Medulla oblongata (tissue), 1 donor: ENCODE measurements around the gene PRR30.
"Not testable (repeated sequence)": the region's sequence is repeated elsewhere in the genome, so short reads cannot be mapped to it uniquely, and the experiment has no call there.

Source experiments
- DNase-seq: peaks from one replicate; pipeline ENCODE4 v3.0.0-alpha.2; 2015; ENCODE audit errors: extremely low spot score

The PRR30 gene

DNA sequence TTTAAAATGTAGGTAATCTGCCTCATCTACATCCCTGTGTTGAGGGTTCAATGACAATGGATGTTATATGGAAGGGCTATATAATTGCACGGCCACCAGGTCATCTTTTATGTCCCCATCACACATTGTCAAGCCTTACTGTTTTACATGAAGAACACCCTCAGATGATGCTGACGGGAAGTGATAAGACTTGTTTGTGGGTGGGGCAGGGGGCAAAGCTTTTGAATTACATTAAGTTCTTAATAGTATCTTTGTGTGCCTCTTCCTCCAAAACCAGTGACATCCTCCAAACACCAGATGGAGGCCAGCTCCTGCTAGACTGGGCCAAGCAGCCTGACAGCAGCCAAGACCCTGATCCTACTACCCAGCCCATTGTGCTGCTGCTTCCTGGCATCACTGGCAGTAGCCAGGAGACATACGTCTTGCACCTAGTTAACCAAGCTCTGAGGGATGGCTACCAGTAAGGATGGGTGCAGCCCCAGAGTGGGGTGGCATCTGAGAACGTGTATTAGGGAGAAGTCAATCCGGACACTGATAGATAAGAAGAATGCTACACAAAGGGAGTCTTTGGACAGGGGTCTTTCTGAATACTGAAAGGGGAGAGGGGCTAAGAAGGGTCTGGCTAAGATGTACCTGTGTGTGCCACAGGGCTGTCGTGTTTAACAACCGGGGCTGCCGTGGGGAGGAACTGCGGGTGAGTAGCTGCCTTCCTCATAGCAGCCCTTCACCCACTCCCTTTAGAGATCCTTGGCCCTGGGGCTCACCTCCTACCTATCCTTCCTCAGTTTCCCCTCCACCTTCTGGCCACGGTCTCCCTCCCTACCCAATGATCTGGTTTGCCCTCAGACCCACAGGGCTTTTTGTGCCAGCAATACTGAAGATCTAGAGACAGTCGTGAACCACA lies 10.3 kb downstream of the PRR30 start:
- no peak for DNase-seq

DNA sequence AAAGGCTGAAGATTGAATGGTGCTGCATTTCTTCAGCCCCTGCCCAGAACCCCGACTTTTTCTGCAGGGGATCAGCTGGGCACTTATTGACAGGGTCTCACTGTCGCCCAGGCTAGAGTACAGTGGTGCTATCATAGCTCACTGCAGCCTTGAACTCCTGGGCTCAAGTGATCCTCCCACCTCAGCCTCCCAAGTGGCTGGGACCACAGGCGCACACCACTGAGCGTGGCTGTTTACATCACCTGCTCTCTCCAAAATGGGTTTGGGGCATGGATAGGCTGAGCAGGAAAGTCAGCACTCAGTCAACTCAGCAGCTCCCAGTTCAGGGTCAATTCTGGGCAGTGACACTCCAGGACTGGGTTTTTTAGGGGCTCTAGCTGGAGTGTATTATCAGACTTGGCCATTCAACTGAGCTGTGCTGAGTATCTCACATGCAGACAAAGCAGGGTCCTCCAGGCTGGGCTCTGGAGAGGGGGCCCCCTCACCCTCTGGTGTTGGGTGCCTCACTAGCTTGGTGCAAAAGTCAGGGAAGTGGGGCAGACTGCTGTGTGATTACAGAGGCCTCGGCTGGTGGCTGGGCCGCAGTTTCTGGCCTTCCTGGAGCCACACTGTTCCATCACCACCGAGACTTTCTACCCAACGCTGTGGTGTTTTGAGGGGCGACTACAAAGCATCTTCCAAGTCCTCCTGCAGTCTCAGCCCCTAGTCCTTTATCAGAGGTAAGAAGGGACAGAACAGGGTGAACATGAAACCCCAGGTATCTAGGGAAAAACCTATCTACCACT lies 11.1 kb downstream of the PRR30 start:
- DNase-seq, result no peak

DNA sequence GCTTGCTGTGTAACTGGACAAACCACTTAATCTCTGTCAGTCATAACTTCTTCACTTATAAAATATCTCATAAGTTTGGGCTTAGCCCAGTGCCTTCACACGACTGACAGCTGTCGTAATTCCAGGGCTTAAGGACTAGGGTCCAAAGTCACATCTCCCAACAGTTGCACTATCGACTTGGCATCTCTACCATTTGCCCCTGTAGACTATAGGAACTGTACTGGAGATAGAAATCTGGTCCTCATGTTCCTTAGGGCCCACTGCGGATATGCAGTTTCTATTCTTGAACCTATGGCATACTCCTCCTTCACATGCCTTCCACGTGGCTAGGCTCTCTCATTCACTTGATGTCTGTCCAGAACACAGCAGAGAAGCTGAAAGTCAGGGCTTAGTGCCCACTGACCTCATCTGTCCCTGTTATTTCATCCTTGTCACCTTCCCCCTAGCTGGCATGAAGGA lies 12.9 kb downstream of the PRR30 start:
- peak; percentile 10 for DNase-seq

DNA sequence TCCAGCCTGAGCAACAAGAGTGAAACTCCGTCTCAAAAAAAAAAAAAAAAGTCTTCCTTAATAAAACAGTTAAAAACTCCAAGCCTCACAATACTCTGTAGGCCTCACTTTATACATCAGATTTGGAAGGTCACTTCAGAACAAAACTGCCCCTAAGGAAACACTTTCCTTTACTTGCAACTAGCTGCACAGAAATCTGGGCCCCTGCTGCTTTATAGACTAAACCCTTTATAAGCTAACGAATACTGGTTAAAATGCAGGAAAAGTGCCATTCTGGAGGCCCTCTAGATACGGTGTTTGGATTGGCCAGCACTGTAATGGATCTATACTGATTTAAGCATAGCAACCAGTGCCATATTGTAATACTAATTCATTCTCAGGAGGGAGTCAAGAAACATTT lies 14.1 kb downstream of the PRR30 start:
- DNase-seq, result no peak

DNA sequence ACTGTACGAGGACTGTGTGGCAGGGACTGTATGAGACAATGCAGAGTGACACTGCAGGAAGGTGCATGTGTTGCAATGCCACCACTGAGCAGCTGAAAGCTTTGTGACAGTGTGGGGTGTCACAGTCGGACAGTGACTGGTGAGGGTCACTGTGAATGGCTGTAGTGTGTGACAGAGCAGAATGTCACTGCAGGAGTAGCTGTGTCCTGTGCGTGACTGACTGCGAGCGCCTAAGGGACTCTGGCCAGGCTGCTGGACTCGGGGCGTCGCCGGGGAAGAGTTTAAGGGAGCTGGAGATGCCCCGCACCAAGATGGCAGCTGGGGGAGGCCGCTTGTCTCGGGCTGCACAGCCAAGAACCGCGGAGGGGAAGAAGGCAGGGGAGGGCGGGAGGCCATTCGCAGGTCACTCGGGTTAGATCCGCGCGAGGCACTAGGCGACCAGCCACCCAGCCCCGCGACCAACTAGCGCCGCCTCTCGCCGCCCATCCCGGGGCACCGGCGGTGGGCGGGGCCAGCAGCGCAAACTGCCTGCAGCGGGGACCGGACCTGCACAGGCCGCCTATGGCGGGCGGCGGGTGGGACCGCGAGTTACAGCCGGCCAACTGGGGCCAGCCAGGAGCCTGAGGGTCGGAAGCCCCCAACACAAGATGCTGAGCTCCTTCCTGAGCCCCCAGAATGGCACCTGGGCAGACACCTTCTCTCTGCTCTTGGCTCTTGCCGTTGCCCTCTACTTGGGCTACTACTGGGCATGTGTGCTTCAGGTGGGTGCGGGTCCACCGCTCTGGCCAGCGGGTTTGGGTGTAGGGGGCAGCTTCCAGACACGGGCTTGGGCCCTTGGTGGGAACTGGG lies 15.7 kb downstream of the PRR30 start, which contains the start of gene ABHD1:
TSS of gene ABHD1 (plus strand) at position 514 of the 849 bp plus-strand sequence. CDS start at position 648, 134 bp downstream.
- DNase-seq, result peak; percentile 79

DNA sequence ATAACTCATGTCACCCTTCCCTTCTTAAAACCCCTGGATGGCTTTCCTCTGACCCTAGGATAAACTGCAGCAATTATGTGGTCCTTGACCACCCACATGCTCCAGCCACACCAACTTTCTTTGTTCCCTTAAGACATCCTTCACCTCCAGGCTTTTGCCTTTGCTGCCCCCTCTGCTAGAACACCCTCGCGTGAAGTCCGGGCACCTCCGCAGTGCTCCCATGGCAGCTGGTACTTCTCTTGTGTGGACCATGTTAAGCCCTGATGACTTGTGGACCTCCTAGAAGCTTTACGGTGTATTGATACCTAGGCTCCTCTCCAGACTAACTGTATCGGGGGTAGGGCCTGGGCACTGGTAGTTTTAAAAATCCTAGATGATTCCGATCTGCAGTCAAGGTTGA lies 16.4 kb downstream of the PRR30 start:
- no peak for DNase-seq

DNA sequence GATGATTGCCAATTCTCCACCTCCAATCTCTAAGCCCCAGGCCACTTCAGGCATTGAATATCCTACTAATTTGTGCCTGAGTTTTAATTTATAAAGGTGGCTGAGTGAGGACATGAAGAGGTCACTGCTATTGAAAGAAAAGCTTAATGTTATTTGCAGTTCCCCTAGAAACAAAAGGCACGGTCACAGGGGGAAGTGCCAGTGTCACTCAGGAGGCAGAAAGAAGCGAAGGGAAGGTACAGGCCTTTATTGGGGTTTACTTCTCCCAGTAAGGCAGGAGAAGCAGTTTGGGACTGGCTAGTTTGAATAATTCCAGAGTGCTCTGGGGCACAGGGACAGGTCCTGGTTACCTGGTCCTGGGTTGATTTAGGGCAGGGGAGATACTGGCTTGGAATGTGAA lies 17.3 kb downstream of the PRR30 start:
- DNase-seq, result no peak

DNA sequence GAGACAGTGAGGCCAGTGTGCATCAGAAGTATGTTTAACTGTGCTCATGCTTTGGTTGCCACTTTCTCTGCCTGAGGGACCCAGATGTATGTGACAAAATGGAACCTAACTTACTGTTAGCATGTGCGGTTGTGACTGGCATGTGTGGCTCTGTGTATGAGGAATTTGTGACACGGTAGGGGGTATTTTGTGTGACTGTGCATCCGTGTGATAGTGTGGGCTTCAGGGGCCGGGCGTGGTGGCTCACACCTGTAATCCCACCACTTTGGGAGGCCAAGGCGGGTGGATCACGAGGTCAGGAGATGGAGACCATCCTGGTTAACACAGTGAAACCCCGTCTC lies 19.9 kb downstream of the PRR30 start:
- not testable (repeated sequence) for DNase-seq

DNA sequence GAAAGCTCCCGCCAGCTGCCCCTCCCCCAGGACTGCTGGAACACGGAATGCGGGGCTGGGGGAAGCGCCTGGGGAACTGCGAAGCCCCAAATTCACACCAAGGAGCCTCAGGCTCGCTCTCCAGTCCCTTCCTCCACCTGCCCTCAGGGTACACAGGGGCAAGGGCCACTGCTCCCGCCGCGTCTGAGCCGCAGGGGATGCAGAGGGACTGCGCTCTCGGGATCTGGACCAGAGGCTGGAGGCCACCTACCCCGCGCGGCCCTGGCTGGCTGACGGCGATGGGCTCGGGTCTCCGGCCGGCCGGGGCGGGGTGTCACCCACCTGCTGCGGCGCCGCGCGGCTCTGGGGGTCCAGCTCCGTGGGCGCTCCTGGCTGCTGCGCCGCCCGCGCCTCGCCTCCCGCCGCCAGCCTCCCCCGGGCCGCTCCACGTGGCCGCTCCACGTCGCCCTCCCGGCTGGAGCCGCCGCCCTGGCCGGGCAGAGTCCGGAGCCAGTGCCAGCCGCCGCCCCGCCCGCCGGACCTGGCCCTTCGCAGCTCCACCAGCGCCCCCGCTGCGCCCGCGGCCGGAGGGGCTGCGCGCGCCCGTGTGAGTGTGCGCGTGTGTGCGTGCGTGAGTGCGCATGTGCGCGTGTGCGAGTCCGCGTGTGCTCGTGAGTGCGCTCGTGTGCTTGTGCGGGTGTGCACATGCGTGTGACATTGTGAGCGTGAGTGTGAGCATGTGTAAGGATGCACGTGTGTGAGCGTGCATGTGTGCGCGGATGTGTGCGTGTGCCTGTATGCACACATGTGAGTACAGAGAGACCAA lies 20.5 kb downstream of the PRR30 start, which contains the start of gene CGREF1:
TSS of gene CGREF1 (minus strand) at position 604 of the 805 bp plus-strand sequence. CDS start 14,762 bp downstream, outside the sequence.
- no peak for DNase-seq

DNA sequence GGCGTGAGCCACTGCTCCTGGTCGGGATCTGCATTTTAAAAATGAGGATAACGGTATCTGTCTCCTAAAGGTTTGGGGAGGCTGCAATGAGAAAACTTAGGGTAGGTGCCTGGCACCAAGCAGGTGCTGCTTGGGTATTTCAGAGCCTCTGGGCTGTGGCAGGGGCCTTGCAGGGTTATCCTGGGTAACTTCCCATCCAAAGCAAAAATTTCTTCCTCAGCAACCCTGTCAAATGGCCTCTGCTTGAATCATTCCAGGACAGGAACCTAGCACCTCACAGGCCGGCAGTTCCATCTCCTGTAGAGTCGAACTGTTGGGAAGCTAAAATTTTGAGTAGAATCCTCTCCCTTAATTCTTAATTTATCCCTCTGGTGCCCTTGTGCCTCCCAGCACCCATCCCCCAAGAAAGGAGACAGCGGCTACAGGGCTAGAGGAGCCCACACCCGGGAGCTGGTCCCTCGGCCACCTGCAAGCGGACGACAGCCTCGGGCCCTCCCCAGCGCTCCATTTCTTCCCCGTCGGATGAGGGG lies 21.1 kb downstream of the PRR30 start:
- DNase-seq, result no peak

DNA sequence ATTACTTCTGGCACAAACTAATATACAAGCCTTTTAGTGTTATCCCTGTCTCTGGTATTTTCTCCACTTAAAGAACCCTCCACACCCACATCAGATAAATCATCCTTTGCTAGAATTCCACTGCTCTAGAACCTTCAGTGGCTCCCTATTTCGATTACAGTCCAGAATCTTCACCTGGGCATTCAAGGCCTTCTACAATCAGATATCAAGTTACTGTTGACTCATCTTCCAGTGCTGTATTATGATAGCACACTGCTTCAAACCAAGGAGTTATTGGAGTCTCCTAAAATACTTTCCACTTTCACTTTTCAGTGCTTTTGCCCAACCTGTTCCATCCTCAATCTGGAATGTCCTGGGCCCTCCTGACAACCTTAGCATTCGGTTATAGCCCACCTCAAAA lies 23.7 kb downstream of the PRR30 start:
- no peak for DNase-seq

DNA sequence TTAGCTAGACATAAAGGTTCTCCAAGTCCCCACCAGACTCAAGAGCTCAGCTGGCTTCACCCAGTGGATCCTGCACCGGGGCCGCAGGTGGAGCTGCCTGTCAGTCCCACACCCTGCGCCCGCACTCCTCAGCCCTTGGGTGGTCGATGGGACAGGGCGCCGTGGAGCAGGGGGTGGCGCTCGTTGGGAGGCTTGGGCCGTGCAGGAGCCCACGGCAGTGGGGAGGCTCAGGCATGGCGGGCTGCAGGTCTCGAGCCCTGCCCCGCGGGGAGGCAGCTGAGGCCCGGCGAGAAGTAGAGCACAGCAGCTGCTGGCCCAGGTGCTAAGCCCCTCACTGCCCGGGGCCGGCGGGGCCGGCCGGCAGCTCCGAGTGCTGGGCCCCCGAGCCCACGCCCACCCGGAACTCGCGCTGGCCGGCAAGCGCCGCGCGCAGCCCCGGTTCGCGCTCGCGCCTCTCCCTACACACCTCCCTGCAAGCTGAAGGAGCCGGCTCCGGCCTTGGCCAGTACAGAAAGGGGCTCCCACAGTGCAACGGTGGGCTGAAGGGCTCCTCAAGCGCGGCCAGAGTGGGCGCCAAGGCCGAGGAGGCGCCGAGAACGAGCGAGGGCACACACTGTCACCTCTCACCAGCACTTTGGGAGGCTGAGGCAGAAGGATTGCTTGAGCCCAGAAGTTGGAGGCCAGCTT lies 27.7 kb downstream of the PRR30 start:
- not testable (repeated sequence) for DNase-seq

DNA sequence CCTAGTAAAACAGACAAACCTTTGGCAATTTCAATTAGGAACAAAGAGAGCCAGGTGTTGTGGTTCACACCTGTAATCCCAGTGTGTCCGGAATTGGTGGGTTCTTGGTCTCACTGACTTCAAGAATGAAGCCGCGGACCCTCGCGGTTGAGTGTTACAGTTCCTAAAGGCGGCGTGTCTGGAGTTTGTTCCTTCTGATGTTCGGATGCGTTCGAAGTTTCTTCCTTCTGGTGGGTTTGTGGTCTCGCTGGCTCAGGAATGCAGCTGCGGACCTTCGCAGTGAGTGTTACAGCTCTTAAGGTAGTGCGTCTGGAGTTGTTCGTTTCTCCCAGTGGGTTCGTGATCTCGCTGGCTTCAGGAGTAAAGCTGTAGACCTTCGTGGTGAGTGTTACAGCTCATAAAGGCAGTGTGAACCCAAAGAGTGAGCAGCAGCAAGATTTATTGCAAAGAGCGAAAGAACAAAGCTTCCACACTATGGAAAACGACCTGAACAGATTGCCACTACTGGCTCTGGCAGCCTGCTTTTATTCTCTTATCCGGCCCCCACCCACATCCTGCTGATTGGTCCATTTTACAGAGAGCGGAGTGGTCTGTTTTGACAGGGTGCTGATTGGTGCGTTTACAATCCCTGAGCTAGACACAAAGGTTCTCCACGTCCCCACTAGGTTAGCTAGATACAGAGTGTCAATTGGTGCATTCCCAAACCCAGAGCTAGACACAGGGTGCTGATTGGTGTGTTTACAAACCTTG lies 28.4 kb downstream of the PRR30 start:
- DNase-seq, result not testable (repeated sequence)

DNA sequence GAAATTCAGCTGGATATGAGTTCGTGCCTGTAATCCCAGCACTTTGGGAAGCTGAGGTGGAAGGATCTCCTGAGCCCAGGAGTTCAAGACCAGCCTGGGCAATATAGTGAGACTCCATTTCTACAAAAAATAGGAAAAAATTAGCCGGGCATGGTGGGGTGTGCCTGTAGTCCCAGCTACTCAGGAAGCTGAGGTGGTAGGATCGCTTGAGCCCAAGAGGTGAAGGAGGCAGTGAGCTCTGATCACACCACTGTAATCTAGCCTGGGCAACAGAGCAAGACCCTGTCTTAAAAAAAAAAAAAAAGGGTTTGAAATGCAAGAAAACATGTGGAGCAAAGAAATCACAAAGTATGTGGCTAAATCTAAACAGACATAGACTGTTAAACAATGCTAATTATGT lies 30.1 kb downstream of the PRR30 start:
- DNase-seq, result no peak

DNA sequence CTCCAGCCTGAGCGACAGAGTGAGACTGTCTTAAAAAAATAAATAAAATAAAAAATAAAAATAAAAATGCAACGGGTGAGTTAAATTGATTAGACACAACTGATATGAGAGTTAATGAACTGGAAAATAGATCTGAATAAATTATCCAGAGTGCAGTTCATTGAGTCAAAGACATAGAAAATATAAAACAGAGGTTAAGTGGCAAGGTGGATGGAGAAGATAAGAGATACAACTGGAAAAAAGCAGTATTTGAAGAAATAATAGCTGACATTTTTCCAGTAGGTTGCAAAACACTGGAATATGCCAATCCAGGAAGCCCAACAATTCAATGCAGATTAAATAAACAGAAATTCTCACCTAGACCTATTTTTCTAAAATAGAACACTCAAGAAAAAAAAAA lies 31.0 kb downstream of the PRR30 start:
- DNase-seq, result no peak

DNA sequence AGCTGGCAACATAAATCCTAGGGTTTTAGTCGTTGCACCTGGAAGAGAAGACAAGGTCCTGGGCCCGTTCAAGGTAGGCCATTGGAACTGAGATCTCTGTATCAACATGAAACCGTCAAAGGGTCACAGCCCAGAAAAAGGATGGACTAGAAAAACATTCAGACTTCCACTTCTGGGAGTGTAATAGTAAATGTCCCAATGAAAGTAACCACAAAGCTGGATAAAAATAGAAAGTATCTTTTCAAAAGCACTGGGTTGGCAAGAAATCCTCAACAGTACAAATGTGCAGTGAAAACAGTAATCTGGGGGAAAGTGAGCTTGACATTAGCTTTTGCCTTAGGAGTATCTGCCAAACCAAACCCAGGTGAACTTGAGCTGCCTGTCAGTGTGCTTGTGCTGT lies 33.2 kb downstream of the PRR30 start:
- no peak for DNase-seq

DNA sequence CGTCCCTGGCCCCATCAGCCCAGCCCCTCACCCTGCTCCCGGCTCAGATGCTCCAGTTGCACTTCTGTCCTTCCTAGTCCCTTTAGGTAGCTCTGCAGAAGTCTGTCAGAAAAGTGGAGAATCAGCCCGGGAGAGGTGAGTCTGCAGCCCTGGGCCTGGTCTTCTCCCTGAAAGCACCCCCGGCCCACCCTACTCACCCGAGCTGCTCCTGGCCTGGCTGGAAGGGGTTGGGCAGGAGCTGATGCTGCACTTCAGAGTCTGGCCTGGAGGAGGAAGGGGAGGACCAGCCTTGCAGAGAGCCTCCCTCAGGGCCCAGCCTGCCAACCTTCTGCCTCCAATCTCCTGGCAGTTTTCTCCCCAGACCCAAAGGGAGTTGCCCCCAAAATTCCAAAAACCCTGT lies 36.9 kb downstream of the PRR30 start:
- no peak for DNase-seq

DNA sequence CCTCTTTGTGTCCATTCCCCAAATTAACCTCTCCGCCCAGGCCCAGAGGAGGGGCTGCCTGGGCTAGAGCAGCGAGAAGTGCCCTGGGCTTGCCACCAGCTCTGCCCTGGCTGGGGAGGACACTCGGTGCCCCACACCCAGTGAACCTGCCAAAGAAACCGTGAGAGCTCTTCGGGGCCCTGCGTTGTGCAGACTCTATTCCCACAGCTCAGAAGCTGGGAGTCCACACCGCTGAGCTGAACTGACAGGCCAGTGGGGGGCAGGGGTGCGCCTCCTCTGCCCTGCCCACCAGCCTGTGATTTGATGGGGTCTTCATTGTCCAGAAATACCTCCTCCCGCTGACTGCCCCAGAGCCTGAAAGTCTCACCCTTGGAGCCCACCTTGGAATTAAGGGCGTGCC lies 39.2 kb downstream of the PRR30 start:
- no peak for DNase-seq

DNA sequence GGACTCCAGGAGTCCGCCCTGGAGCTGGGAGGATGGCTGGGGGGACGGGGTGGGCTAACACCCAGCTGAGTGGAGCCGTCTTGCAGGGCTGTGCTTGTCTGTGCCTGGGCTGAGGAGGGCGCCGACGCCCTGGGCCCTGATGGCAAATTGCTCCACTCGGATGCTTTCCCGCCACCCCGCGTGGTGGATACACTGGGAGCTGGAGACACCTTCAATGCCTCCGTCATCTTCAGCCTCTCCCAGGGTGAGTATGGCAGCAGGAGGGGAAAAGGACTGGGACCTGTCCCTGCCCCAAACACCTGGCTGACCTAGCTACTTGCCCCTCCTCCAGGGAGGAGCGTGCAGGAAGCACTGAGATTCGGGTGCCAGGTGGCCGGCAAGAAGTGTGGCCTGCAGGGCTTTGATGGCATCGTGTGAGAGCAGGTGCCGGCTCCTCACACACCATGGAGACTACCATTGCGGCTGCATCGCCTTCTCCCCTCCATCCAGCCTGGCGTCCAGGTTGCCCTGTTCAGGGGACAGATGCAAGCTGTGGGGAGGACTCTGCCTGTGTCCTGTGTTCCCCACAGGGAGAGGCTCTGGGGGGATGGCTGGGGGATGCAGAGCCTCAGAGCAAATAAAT lies 39.8 kb downstream of the PRR30 start:
- no peak for DNase-seq
